ENCODE measurements around the gene ATP2A3.
A peak's percentile ranks its signal among the peaks of the same experiment; 100 is the strongest.

The ATP2A3 gene

GRCh38 chr17:3926860-3927627 lies 37.2 kb downstream of the ATP2A3 start:
- DNase-seq = peak; percentile 57

- no peak for DNase-seq
These were observed 38.4 kb downstream of the ATP2A3 start for GRCh38 chr17:3925684-3926485.

DNA sequence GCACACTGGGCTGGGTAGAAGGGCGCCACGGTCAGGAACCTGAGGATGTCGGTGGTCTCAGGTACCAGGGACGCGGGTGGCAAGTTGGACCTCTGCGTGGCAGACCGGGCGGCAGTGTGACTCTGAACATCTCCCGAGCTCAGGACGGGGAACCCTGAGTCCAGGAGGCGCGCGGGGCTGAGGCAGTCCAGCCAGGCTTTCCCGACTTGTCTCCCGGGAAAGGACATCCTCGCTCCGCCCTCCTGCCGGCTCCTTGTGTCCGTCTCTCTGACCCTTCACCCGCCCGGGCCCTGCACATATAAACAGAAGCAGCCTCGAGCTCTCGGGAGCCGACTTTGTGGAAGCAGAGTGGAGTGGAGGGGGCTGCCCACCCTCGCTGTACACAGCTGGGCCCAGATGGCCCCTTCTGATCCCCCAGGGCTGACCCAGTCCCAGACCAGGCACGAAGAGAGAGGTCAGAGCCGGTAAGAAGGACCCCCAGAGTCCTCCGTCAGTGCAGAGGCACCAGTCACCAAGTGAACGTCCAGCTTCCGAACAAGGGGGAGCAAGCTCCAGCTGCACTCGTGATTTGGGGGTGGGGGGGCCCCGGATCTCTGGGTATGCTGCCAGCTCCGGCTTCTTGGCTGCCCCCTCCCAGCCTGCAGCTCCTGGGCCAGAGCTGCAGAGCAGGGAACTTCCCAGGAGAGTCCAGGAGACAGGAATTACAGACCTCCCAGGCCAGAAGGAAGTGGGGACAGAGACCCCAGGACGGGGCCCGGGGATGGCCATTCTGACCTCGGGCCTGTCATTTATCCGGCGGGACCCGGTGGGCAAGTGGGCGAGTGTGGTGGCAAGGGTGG lies 39.5 kb downstream of the ATP2A3 start:
- no peak for DNase-seq

GRCh38 chr17:3923466-3924190 lies 40.6 kb downstream of the ATP2A3 start:
- no peak for DNase-seq

- no peak for DNase-seq
These were observed 41.5 kb downstream of the ATP2A3 start for GRCh38 chr17:3922765-3923164.

DNA sequence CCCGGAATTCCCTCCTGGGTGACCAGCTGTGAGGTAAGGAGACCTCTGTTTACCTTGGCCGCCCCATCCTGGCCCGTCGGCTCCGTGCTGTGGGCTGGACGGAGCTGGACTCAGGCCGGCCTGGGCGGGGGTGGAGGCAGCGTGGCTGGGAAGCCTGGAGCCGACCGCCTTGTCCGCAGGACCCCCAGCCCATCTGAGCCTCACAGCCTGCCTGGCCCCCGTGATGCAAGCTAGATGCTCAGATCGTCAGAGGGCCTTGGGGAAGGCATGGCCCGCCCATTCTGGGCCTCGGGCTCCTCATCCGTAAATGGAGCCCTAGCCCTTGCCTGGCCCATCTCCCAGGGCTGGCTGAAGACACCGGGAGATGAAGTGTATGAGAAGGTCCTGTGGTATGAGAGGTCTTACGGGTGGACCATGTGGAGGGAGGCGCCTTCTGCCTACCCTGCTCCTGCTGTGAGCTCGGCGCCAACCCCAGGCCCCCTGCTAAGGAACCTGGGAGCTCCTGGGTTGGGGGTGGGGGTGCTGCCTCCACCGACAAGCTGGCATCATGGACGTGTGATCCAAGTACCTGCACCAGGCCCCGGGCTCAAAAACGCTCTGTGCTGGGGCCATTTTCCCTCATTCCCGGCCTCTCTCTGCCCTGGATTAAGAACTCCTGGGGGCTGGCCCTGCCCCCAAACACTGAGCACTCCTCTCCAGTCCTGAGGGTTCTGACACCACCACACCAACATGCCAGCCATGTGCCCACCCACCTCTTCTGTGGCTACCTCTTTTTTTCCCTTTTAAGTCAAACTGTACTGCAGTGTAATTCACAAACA lies 42.5 kb downstream of the ATP2A3 start:
- no peak for DNase-seq

GRCh38 chr17:3921006-3921405 lies 43.2 kb downstream of the ATP2A3 start:
- DNase-seq = no peak

DNA sequence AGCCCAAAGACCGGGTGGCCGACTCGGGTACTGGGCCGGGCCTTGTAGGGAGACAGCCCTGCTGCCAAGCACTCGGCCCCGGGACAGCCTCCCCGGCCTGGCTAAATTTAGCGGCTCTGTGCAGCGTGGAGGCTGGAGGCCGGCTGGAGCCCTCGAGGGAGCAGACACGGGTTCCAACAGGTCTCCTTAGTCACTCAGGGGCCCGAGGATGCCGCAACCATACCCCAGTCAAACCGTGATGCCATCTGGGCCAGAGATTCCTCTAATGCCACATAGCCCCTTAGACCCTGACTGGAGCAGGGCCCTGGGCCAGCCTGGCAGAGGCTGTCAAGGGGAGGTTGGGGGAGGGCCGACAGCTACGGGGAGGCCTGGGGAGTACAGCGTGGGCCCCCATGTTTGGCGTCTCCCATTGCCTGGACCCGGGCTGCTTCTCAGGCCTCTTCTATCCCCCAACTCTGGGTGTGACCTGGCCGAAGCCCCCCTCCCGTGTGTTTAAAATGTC lies 45.1 kb downstream of the ATP2A3 start:
- DNase-seq = no peak

DNA sequence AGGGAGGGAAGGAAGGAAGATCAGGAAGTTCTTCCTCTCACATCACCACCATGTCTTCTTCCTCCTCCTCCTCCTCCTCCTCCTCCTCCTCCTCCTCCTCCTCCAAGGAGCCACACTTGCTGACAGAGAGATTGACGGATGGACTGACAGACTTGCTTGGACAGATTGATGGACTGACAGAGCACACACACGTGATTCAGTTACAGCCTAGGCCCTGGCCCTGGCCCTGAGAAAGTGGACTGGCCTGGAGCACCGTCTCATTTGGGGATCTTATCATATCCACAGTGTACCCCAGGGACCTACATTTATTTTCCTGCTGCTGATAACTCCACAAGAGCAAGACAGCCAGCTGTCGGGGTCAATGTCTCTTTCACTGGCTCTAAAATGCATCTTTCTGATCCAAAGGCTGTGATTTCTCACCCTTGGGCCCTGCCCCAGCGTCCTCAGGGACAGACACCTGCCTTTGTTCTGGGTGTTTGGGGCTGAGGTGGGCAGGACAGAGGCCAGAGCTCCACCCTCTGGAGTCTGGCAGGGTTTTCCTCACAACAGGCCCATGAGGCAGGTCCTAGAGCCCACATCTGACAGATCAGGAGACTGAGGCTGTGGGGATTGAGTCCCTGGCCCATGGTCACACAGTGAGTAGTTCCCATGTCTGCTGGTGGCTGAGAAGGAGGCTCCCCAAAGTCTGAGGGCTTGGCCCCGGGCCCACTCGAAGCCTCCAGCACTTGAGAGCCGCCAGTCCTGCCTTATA lies 45.7 kb downstream of the ATP2A3 start:
- no peak for DNase-seq

DNA sequence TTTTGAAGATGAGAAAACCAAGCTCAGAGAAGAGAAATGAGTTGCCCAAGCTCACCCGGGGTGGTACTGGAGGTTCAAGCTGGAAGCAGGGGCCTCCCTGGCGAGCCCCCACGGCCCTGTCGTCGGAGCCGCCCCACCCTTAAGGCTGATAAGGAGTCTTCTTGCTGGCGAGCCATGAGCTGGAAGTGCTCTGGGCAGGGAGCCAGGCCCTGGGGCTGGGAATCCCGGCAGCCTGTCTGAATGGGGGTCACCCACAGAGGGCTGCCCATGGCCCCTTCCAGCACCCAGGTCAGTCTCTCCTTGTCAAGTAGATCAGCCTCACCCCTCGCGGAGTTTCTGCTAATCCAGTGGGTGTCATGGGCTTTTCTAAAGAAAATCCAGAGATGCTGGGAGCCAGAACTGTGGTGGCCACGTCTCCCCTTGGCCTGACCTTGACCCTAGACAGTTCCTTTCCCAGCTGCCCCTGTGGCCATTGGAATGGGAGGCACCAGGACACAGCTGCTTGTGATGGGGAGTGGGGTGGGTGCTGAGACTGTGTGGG lies 46.8 kb downstream of the ATP2A3 start:
- DNase-seq = no peak

- DNase-seq = no peak
These were observed 47.4 kb downstream of the ATP2A3 start for GRCh38 chr17:3916825-3917224.

DNA sequence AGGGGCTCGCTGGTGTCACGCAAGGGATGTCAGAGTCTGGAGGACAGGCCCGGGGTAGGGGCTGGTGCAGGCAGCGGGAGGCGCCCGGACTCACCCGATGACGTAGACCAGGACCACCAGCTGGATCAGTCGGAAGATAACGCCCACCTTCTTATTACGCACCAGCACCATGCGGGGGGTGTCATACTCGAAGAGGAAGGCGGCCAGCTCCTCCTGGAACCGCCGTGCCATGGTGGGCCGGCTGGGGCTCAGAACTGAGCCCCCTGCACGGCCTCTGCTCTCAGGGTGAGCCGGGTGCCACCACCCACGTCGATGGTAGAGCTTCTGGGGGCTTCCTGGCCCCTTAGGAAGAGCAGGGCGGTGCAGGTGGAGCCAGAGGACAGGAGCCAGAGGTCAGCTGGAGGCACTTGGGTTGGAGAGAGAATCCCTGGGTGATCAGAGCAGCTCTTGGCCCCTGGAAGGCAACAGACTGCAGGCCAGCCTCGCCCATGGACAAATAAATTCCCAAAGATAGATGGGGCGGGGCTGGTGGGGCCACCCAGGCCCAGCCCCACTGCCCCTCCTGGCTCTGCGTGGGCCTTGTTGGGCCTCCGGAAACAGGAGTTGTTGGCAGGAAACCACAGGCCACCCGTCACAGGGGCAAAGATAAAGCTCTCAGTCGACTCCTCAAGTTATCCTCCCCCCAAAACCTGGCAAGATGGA lies 48.1 kb downstream of the ATP2A3 start, which contains the start of gene P2RX1:
P2RX1 (minus strand) TSS at position 471 of the 702 bp plus-strand sequence; CDS start at position 231, 240 bp downstream.
- no peak for DNase-seq

DNA sequence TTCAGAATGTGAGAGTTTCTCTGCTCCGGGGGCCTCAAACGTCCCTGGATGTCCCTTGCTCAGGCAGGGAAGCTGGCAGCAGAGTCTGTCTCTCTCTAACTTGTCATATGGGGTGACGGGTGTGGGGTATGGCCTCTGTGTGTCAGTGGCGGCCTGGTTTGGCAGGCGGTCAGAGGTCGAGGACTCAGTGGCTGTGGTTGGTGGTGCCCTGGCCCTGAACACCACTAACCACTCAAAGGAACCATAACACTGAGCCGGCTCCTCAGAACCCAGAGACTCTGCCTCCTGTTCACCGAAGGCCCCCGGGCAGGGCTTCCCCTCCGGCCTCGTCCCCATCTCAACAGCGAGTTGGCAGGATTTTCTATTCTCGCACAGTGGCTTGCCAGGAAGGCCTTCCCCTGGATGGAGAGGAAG lies 48.6 kb downstream of the ATP2A3 start:
- DNase-seq = no peak

- no peak for DNase-seq
These were observed 49.9 kb downstream of the ATP2A3 start for GRCh38 chr17:3914312-3914670.

DNA sequence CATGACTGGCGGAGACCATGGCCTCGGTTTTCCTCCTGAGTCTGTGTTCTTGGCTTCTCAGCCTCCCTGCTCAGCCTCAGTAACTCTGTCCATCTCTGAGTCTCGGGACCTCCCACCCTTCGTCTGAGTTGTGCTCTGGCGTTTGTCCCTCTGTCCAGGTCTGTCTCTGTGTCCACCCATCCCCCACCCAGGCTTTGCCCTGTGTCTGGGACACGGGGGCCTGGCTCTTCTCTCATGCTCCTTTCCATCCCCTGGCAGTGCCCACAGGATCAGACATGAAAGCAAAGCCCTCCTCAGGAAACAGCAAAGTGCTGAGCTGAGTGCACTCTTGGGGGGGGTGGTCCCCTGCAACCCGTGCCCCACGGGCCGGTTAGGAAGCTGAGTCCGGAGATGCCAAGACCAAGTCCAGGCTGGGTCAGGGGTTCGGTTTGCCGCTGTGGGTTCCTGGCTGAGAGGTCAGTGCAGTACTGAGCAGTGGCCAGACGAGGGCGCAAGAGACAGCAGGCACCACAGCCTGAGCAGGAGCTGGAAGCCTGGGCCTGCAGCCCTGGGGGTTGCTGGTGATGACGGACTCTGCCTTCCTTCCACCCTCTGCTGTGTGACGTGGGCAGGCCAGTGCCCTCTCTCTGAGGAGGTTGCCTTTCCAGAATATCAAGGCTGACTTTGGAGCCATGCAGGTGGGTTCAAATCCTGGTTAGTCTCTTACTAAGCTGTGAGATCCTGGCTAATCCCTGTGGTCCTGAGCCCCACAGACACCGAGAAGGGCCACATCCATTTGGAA lies 50.5 kb downstream of the ATP2A3 start:
- DNase-seq = peak; percentile 69

- DNase-seq = no peak
These were observed 51.4 kb downstream of the ATP2A3 start for GRCh38 chr17:3912827-3913226.

DNA sequence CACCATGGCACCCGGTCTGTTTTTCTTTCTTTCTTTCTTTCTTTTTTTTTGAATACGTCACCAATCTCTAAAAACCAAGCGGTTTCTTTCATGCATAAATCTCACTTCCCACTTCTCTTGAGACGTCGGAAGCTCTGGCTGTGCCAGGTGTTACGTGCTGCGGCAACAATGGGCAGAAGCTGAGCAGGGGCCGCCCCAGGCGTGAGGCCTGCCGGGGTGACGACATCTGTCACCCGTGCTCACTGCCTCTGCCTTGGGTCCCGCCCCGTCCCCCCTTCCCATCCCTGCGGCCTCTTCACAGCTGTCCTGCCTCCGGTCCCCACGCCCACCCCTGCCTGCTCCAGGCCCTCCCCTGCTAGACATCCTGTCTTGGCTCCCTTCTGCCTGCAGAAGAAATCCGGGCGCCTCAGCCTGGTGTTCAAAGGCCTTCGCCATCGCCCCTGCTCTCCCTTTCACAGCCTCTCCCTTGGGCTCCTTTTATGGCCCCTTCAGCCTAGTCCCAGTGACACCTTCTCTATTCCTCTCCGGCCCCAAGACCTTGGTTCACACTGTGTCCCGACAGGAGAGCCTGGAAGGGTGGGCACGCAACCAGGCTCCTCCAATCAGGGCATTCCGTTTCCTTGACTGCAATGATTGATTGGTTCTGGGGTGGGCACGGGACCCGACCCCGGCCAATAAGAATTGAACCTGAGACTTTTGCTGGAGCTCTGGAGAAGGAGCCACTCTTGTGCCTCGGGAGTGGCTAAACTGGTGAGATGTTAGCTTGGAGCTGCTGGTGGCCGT lies 52.8 kb downstream of the ATP2A3 start:
- DNase-seq = no peak
